HEK293T (cell line): ENCODE data around the gene MYH6.

Source experiments
- BHLHE40 ChIP-seq: fragments of 450-650 bp; IDR thresholded peaks from 2 replicates; pipeline ENCODE4 v1.6.1; 2016; ENCODE audit warnings: mild to moderate bottlenecking, moderate library complexity, borderline replicate concordance
- CTBP1 ChIP-seq: fragments of 450-650 bp; IDR thresholded peaks from 2 replicates; pipeline ENCODE4 v1.6.1; 2016; ENCODE audit warnings: borderline replicate concordance
- HDGF ChIP-seq: fragments of 450-650 bp; IDR thresholded peaks from 2 replicates; pipeline ENCODE4 v1.6.1; 2017; ENCODE audit warnings: antibody characterized with exemption, borderline replicate concordance
- TARDBP ChIP-seq: fragments of 450-650 bp; IDR thresholded peaks from 2 replicates; pipeline ENCODE4 v1.6.1; 2016
- ZNF384 ChIP-seq: fragments of 450-650 bp; IDR thresholded peaks from 2 replicates; pipeline ENCODE4 v1.6.1; 2016

GRCh38 chr14:23396126-23396525, 11.9 kb downstream of the MYH6 start:
- TF ChIP-seq TARDBP (no peak), BHLHE40 (no peak), ZNF384 (no peak), CTBP1 (no peak), HDGF (no peak)
